Breast epithelium (tissue), 4 donors: ENCODE data around the gene RAI1. TPM values are rescaled to one million over a fixed set of nuclear protein-coding genes. Genes with fewer than 3 reads are reported as not detected.
A peak's percentile ranks its signal among the peaks of the same experiment; 100 is the strongest.
"Not testable (repeated sequence)": the region's sequence is repeated elsewhere in the genome, so short reads cannot be mapped to it uniquely, and the experiment has no call there.

Experiments
- DNase-seq, 2 donors: peaks; one replicate each; pipeline ENCODE4 v3.0.0-alpha.2; 2019; ENCODE audit warnings: low spot score in 2 of 2
- H3K27ac ChIP-seq, 2 donors: fragments of 200-600 bp; sonication (generic) in 1 of 2; one replicate each; pipeline ENCODE4 v1.5.1; 2016 to 2019; ENCODE audit warnings: mild to moderate bottlenecking in 1 of 2
- H3K27me3 ChIP-seq, 2 donors: fragments of 200-600 bp; sonication (generic) in 1 of 2; one replicate each; pipeline versions ENCODE4 v1.5.1 to v1.6.0; 2017 to 2019; ENCODE audit warnings: control low read depth in 1 of 2, mild to moderate bottlenecking in 1 of 2
- H3K36me3 ChIP-seq: fragments of 200-600 bp; one replicate; pipeline ENCODE4 v1.5.1; 2019
- H3K4me1 ChIP-seq, 2 donors: fragments of 200-600 bp; sonication (generic); one replicate each; pipeline ENCODE4 v1.5.1; 2016 to 2019; ENCODE audit warnings: control low read depth in 1 of 2
- H3K4me3 ChIP-seq, 3 donors: fragments of 200-600 bp; sonication (generic); 1 replicate in 2 of 3; 2 replicates in 1 of 3; pipeline ENCODE4 v1.5.1; 2016 to 2019; ENCODE audit warnings: mild to moderate bottlenecking in 3 of 3, moderate library complexity in 2 of 3
- H3K9me3 ChIP-seq, 2 donors: fragments of 200-600 bp; sonication (generic) in 1 of 2; one replicate each; pipeline ENCODE4 v1.5.1; 2016 to 2019; ENCODE audit warnings: control low read depth in 1 of 2
- POLR2A ChIP-seq: fragments of 450-650 bp; IDR thresholded peaks from one replicate; pipeline ENCODE4 v1.6.1; 2016; ENCODE audit warnings: antibody characterized with exemption, mild to moderate bottlenecking, moderate library complexity
- POLR2AphosphoS5 ChIP-seq, 3 donors: sonication (generic); formaldehyde crosslinking; IDR thresholded peaks; one replicate each; pipeline ENCODE4 v1.6.1; 2017; ENCODE audit warnings: antibody characterized with exemption in 3 of 3
- intact Hi-C: fragments of 100-400 bp; cut with DNase I; formaldehyde crosslinking; loops from one replicate; pipeline ENCODE4 v1.15.1; 2023; ENCODE audit warnings: low total_unique reads
- total RNA-seq, 3 donors: library from RNA; depleted of rRNA; stranded (reverse); fragments of >200 nt; gene quantifications; one replicate each; pipeline ENCODE4 v1.1.0, GENCODE V29; 2016
- TF ChIP-seq, protein P1 (sequence below), 3 donors: fragments of 450-650 bp; IDR thresholded peaks; one replicate each; pipeline ENCODE4 v1.5.1; 2016 to 2017; ENCODE audit warnings: antibody characterized with exemption in 3 of 3, mild to moderate bottlenecking in 3 of 3, moderate library complexity in 3 of 3

Gene RAI1
- total RNA-seq, 3 donors from 2014 or later, result 5.6 to 25.6 (median 20.6) TPM

GRCh38 chr17:17682737-17683680 lies 1.8 kb downstream of the RAI1 start:
- no peaks in the 10 kb centered on the region for H3K9me3 ChIP-seq
- H3K27me3 ChIP-seq, result no peaks in the 10 kb centered on the region
- peak overlapping the region; percentile 69 to 96 (median 77) for H3K4me3 ChIP-seq
- H3K36me3 ChIP-seq, result no peaks in the 10 kb centered on the region
- TF ChIP-seq POLR2AphosphoS5 (IDR thresholded peaks at IDR 0.05) (peak in 1 of 3 donors; percentile 7), POLR2A (no peak)
- H3K27ac ChIP-seq, result peak overlapping the region; percentile 96 to 99
- H3K4me1 ChIP-seq, result peaks cover 13 to 31% of the 10 kb centered on the region in 2 donors
- no peak for DNase-seq
- intact Hi-C loops, result no loop called here

- H3K27me3 ChIP-seq, result no peaks in the 10 kb centered on the region
- intact Hi-C loops, result no loop called here
- H3K4me1 ChIP-seq, result peaks cover 13 to 31% of the 10 kb centered on the region in 2 donors
- H3K36me3 ChIP-seq, result no peaks in the 10 kb centered on the region
- H3K9me3 ChIP-seq, result no peaks in the 10 kb centered on the region
- no peak for TF ChIP-seq POLR2AphosphoS5 (IDR thresholded peaks at IDR 0.05)
- no peak for TF ChIP-seq POLR2A
- TF ChIP-seq, protein P1, sequence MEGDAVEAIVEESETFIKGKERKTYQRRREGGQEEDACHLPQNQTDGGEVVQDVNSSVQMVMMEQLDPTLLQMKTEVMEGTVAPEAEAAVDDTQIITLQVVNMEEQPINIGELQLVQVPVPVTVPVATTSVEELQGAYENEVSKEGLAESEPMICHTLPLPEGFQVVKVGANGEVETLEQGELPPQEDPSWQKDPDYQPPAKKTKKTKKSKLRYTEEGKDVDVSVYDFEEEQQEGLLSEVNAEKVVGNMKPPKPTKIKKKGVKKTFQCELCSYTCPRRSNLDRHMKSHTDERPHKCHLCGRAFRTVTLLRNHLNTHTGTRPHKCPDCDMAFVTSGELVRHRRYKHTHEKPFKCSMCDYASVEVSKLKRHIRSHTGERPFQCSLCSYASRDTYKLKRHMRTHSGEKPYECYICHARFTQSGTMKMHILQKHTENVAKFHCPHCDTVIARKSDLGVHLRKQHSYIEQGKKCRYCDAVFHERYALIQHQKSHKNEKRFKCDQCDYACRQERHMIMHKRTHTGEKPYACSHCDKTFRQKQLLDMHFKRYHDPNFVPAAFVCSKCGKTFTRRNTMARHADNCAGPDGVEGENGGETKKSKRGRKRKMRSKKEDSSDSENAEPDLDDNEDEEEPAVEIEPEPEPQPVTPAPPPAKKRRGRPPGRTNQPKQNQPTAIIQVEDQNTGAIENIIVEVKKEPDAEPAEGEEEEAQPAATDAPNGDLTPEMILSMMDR (IDR thresholded peaks at IDR 0.05), result no peak
- H3K4me3 ChIP-seq, result peak overlapping the region in 2 of 3 donors; percentile 77 to 96
- no peak for DNase-seq
- peak overlapping the region; percentile 96 to 99 for H3K27ac ChIP-seq
Measured at GRCh38 chr17:17683710-17684365, 2.6 kb downstream of the RAI1 start.

DNA sequence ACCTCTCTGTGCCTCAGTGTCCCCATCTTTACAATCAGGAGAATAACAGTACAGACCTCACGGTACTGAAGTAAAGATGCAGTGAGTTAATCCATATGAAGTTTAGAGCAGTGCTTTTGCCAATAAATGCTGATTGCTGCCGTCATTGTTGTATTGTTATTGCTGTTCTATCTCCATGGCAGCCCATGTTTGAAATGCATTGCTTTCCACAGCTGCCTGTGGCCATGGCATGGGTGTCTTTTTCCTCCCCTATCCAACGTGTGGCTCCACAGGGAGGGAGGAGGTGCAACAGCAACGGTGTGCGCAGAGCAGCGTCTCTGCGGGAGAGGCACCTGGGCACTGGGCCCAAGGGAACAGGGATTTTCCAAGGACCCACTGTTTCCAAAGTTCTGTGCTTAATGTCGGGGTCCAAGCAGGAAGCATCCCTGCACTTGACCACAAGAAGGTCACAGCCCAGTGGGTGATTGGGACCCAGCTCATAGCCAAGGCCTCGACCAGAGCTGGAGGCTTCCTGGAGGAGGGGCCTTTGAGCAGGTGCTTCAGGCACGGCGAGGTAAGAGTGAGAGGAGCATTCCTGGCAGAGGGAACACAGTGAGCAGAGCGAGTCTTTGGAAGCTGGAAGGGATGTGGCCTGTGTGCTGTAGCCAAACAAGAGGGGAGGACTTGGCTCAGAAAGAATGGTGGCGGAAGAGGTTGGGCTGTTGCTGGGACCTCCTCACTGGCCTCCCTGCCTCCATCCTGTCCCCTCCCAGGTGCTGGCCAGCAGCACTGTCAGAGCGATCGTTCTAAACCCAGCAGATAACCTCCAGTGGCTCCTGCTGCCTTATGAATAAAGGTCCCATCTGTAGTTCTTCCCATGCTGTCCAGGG lies 3.9 kb downstream of the RAI1 start:
- Histone ChIP-seq H3K27ac (peak overlapping the region; percentile 95 to 99), H3K9me3 (no peaks in the 10 kb centered on the region), H3K27me3 (no peaks in the 10 kb centered on the region), H3K4me3 (peak overlapping the region in 2 of 3 donors; percentile 7 to 21), H3K4me1 (peaks cover 13 to 31% of the 10 kb centered on the region in 2 donors), H3K36me3 (no peaks in the 10 kb centered on the region)
- TF ChIP-seq, protein P1 (IDR thresholded peaks at IDR 0.05), result no peak
- TF ChIP-seq POLR2A, result no peak
- TF ChIP-seq POLR2AphosphoS5 (IDR thresholded peaks at IDR 0.05), result peak in 2 of 3 donors; percentile 11 to 40
- DNase-seq, result no peak
- intact Hi-C loops, result no loop called here

- no peaks in the 10 kb centered on the region for H3K27me3 ChIP-seq
- peak in 1 of 3 donors; percentile 30 for TF ChIP-seq POLR2AphosphoS5 (IDR thresholded peaks at IDR 0.05)
- TF ChIP-seq, protein P1 (IDR thresholded peaks at IDR 0.05), result no peak
- H3K4me3 ChIP-seq, result peak overlapping the region in 2 of 3 donors; percentile 7 to 21
- peaks cover 13 to 31% of the 10 kb centered on the region in 2 donors for H3K4me1 ChIP-seq
- no peaks in the 10 kb centered on the region for H3K9me3 ChIP-seq
- H3K36me3 ChIP-seq, result no peaks in the 10 kb centered on the region
- intact Hi-C loops, result no loop called here
- H3K27ac ChIP-seq, result peak overlapping the region; percentile 95 to 99
- DNase-seq, result no peak
Measured at GRCh38 chr17:17685775-17686291, 4.6 kb downstream of the RAI1 start.

- peaks cover 28 to 53% of the 10 kb centered on the region in 2 donors for H3K4me1 ChIP-seq
- intact Hi-C loops, result no loop called here
- TF ChIP-seq, protein P1 (IDR thresholded peaks at IDR 0.05), result no peak
- TF ChIP-seq POLR2A (no peak), POLR2AphosphoS5 (IDR thresholded peaks at IDR 0.05) (no peak)
Measured at GRCh38 chr17:17689312-17689711, 8.1 kb downstream of the RAI1 start.

DNA sequence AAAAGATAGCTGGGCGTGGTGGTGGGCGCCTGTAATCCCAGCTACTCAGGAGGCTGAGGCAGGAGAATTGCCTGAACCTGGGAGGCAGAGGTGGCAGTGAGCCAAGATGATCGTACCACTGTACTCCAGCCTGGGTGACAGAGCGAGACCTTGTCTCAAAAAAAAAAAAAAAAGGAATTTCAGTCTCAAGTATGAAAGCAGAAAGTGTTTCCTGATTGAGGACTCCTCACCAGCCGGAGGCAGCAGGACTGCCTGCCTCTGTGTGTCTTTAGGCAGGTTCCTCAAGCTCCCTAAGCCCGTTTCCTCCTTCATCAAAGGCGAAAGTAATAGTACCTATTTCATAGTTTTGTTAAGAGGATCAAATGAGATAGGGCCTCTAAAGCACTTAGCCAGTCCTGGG lies 9.0 kb downstream of the RAI1 start:
- intact Hi-C loops, H3K9me3 ChIP-seq, H3K4me3 ChIP-seq, DNase-seq, H3K36me3 ChIP-seq, H3K27me3 ChIP-seq: not testable (repeated sequence)
- peak overlapping the region; percentile 99 to 100 for H3K27ac ChIP-seq
- H3K4me1 ChIP-seq, result peaks cover 29 to 49% of the 10 kb centered on the region in 2 donors

More at GRCh38 chr17:17689312-17689711, 8.1 kb downstream of the RAI1 start:
- H3K4me3 ChIP-seq, result no peak overlapping the region
- no peaks in the 10 kb centered on the region for H3K9me3 ChIP-seq
- no peaks in the 10 kb centered on the region for H3K36me3 ChIP-seq
- no peak for DNase-seq
- H3K27ac ChIP-seq, result peak overlapping the region in 1 of 2 donors; percentile 99
- H3K27me3 ChIP-seq, result no peaks in the 10 kb centered on the region
